ENCODE results near the gene PDE4D. TPM values are rescaled to one million over a fixed set of nuclear protein-coding genes. Genes with fewer than 3 reads are reported as not detected.

Gene PDE4D
- total and polyA plus RNA-seq, 10 of the 15 experiments (the other 5 are each of a cell fraction or from before 2014, with no cell fraction given): 0.87 to 4.1 (median 2.2) TPM

DNA sequence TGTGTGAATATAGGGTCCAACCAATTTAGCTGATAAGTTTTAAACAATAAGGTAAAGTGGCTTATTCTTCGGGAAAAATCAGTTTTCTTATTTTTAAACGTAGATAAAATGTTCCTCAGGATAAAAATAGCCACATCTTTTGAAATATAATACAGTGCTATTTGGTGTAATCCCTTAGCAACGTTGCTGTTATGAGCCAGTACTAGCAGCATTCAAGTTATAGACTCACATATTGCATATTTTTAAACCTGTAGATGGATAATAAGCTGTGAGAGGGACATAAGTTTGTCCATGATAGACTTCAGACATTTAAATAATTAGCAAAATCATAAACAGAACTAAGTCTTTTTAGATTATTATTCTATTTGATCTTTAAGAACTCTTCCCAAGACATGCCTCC lies 6.3 kb downstream of the PDE4D start (continued):
- TF ChIP-seq SUPT20H (IDR thresholded peaks at IDR 0.05; ENCODE audit: borderline replicate concordance, control insufficient read depth, low read depth, low read length): no peak
- TF ChIP-seq POU2F2 (IDR thresholded peaks at IDR 0.05; ENCODE audit: borderline replicate concordance, low read depth, low read length): no peak
- TF ChIP-seq BCLAF1 (IDR thresholded peaks at IDR 0.05): no peak
- no peak for TF ChIP-seq E4F1 (IDR thresholded peaks at IDR 0.05; ENCODE audit: borderline replicate concordance, partially characterized antibody)
- no peak for TF ChIP-seq CEBPB (IDR thresholded peaks at IDR 0.05; ENCODE audit: borderline replicate concordance in 1 of 2, low read depth in 2 of 2, low read length in 2 of 2)
- no peak for TF ChIP-seq EP300 (IDR thresholded peaks at IDR 0.05; ENCODE audit: borderline replicate concordance in 1 of 2, control insufficient read depth in 1 of 2, low read depth in 2 of 2, low read length in 2 of 2)
- TF ChIP-seq CBX3 (IDR thresholded peaks at IDR 0.05; ENCODE audit: borderline replicate concordance, low read depth): no peak
- TF ChIP-seq NFYB (IDR thresholded peaks at IDR 0.05; ENCODE audit: insufficient read depth, low read depth, low read length): no peak

Measured in GM12878 (cell line).